KMS-11 (cell line): ENCODE measurements around the gene CEBPZOS.
A peak's percentile ranks its signal among the peaks of the same experiment; 100 is the strongest.

Experiments used
- H2AFZ ChIP-seq: fragments of 200-600 bp; sonication (generic); 2 replicates; pipeline ENCODE4 v1.6.1; 2016; ENCODE audit warnings: antibody characterized with exemption, mixed run types, low read depth
- H3K27ac ChIP-seq: fragments of 200-600 bp; sonication (generic); 2 replicates; pipeline ENCODE4 v1.6.1; 2016; ENCODE audit warnings: mild to moderate bottlenecking, mixed run types
- H3K27me3 ChIP-seq: fragments of 200-600 bp; sonication (generic); 2 replicates; pipeline ENCODE4 v1.6.1; 2017; ENCODE audit warnings: mild to moderate bottlenecking, low read depth, mixed run types, moderate library complexity; ENCODE audit not compliant: insufficient read depth
- H3K36me3 ChIP-seq: fragments of 200-600 bp; sonication (generic); 2 replicates; pipeline ENCODE4 v1.6.1; 2017; ENCODE audit warnings: mild to moderate bottlenecking, mixed run types; ENCODE audit not compliant: insufficient read depth
- H3K4me1 ChIP-seq: fragments of 200-600 bp; sonication (generic); 2 replicates; pipeline ENCODE4 v1.6.1; 2016; ENCODE audit warnings: mild to moderate bottlenecking, low read depth, mixed run types; ENCODE audit not compliant: poor library complexity, severe bottlenecking
- H3K4me2 ChIP-seq: fragments of 200-600 bp; sonication (generic); 2 replicates; pipeline ENCODE4 v1.7.0; 2016; ENCODE audit warnings: mild to moderate bottlenecking, mixed run types
- H3K4me3 ChIP-seq: fragments of 200-600 bp; sonication (generic); IDR thresholded peaks from 2 replicates; pipeline ENCODE4 v1.6.1; 2017; ENCODE audit warnings: low read depth, low read length, mixed read lengths; ENCODE audit not compliant: insufficient read depth
- H3K79me2 ChIP-seq: fragments of 200-600 bp; sonication (generic); 2 replicates; pipeline ENCODE4 v1.6.1; 2016; ENCODE audit warnings: low read depth, mixed run types; ENCODE audit not compliant: insufficient read depth
- H3K9ac ChIP-seq: fragments of 200-600 bp; sonication (generic); 2 replicates; pipeline ENCODE4 v1.6.1; 2016; ENCODE audit warnings: mild to moderate bottlenecking, mixed run types
- H4K20me1 ChIP-seq: fragments of 200-600 bp; sonication (generic); 2 replicates; pipeline ENCODE4 v1.6.1; 2016; ENCODE audit warnings: mild to moderate bottlenecking, mixed run types; ENCODE audit not compliant: insufficient read depth
- CTCF ChIP-seq: fragments of 200-600 bp; sonication (generic); conservative IDR thresholded peaks from 2 replicates; pipeline ENCODE4 v1.6.1; 2017; ENCODE audit warnings: low read depth, mild to moderate bottlenecking, antibody characterized with exemption, low read length, moderate library complexity, mixed read lengths

CEBPZOS gene

GRCh38 chr2:37167636-37168180, 28.6 kb upstream of the CEBPZOS start:
- TF ChIP-seq CTCF: no peak
- no peak overlapping the region for H3K27ac ChIP-seq
- no peak overlapping the region for H3K4me3 ChIP-seq
- peak overlapping the region; percentile 13; the same call in 1 of the 2 replicates for H2AFZ ChIP-seq
- H4K20me1 ChIP-seq: no peaks in the 10 kb centered on the region
- H3K79me2 ChIP-seq: no peaks in the 10 kb centered on the region
- H3K9ac ChIP-seq: no peak overlapping the region
- no peak overlapping the region for H3K4me2 ChIP-seq
- H3K27me3 ChIP-seq: no peaks in the 10 kb centered on the region
- H3K36me3 ChIP-seq: no peaks in the 10 kb centered on the region
- peaks cover 4% of the 10 kb centered on the region for H3K4me1 ChIP-seq

- H3K4me2 ChIP-seq: no peak overlapping the region
- H2AFZ ChIP-seq: peak overlapping the region; percentile 13; the same call in 1 of the 2 replicates
- H3K4me1 ChIP-seq: peaks cover 4% of the 10 kb centered on the region
- TF ChIP-seq CTCF: peak; percentile 96
- no peaks in the 10 kb centered on the region for H3K79me2 ChIP-seq
- no peak overlapping the region for H3K27ac ChIP-seq
- no peaks in the 10 kb centered on the region for H3K36me3 ChIP-seq
- no peak overlapping the region for H3K4me3 ChIP-seq
- H3K9ac ChIP-seq: no peak overlapping the region
- no peaks in the 10 kb centered on the region for H4K20me1 ChIP-seq
- no peaks in the 10 kb centered on the region for H3K27me3 ChIP-seq
Observed at GRCh38 chr2:37168217-37168981, 27.9 kb upstream of the CEBPZOS start.

DNA sequence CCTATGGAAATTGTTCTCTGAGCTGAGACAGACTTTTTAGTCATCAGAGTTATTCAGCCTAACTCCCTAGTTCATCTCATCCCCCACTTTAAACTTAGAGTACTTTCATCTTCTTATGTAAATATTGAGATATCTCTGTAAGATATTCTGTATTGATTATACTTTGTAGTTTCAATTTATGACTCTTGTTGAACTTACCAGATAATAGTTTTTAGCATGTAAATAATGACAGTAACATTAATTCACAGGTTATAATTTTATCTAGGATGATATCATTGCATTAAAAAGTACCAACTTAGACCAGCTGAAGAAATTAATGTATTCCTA, 24.7 kb upstream of the CEBPZOS start:
- H3K27ac ChIP-seq: no peak overlapping the region
- no peak overlapping the region for H2AFZ ChIP-seq
- no peak for TF ChIP-seq CTCF
- H3K36me3 ChIP-seq: no peaks in the 10 kb centered on the region
- no peak overlapping the region for H3K4me3 ChIP-seq
- no peaks in the 10 kb centered on the region for H4K20me1 ChIP-seq
- no peaks in the 10 kb centered on the region for H3K27me3 ChIP-seq
- H3K9ac ChIP-seq: no peak overlapping the region
- peaks cover 4% of the 10 kb centered on the region for H3K4me1 ChIP-seq
- H3K79me2 ChIP-seq: no peaks in the 10 kb centered on the region
- no peak overlapping the region for H3K4me2 ChIP-seq

DNA sequence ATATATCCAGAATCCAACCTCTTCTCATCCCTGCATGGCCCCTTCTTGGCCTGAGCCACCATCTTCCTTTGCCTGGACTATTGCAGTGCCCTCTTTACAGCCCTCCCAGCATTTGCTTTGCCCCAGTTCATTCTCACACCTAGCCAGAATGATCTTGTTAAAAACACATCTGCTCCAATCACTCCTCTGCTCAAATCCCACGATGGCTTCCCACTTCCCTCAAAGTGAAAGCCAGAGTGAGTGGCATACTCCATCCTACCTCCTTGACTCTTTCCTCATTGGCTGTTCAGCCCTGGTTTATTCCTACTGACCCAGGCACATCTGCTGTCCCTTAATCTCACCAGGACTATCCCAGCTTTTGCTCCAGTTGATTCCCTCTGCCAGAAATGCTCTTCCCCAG, 22.6 kb upstream of the CEBPZOS start:
- no peaks in the 10 kb centered on the region for H3K27me3 ChIP-seq
- no peak overlapping the region for H3K4me3 ChIP-seq
- no peaks in the 10 kb centered on the region for H3K4me1 ChIP-seq
- H2AFZ ChIP-seq: no peak overlapping the region
- H3K79me2 ChIP-seq: no peaks in the 10 kb centered on the region
- H3K36me3 ChIP-seq: no peaks in the 10 kb centered on the region
- H3K27ac ChIP-seq: no peak overlapping the region
- H4K20me1 ChIP-seq: no peaks in the 10 kb centered on the region
- H3K9ac ChIP-seq: no peak overlapping the region
- no peak overlapping the region for H3K4me2 ChIP-seq
- TF ChIP-seq CTCF: no peak
